Heart left ventricle (tissue), 13 donors: Measurements from ENCODE around the gene CCDC33.

Experiments used
- POLR2A ChIP-seq, 2 donors: fragments of 450-650 bp; IDR thresholded peaks; one replicate each; pipeline ENCODE4 v1.6.1; 2017; ENCODE audit warnings: antibody characterized with exemption in 2 of 2, mild to moderate bottlenecking in 2 of 2, moderate library complexity in 2 of 2
- TF ChIP-seq, protein P1 (sequence below), 12 donors: fragments of 200-600 bp; sonication (generic) in 4 of 12; IDR thresholded peaks; one replicate each; pipeline versions ENCODE4 v1.5.0 to v1.8.0; 2018 to 2022; ENCODE audit warnings: antibody characterized with exemption in 12 of 12, mild to moderate bottlenecking in 5 of 12
- donor health status: ischemic (EF 13 %, LVEDD 7.1; RV severe dilation, severe dysfunction).
- donor health status: DM: no; HTN: yes; CAD: no.
- donor health status: DM: no; HTN: no; CAD: no.
- donor health status: ischemic (EF 25% LVEDD 6.9; RV normal size, moderate dysfunction).
- donor health status: ischemic (EF 25% LVEDD 5.7; RV mildly dilated, moderate dysfunction).
- donor health status: ischemic (EF 35%, LVEDD 5.7; RV mildly dilated, moderate dysfunction).
- donor health status: nonischemic (EF 11% LVEDD 7.7; RV severe dilation, severe dysfunction).
- donor health status: DM: yes; HTN: yes; CAD: no.
- donor health status: PGD.
- donor health status: ischemic (EF 29% LVEDD 5.4; RV normal size, mild dysfunction).
- donor health status: nonischemic (EF 23%, LVEDD 6.1; RV moderate dilation, normal function).

GRCh38 chr15:74362482-74362881 lies 126.4 kb downstream of the CCDC33 start:
- TF ChIP-seq, protein P1, sequence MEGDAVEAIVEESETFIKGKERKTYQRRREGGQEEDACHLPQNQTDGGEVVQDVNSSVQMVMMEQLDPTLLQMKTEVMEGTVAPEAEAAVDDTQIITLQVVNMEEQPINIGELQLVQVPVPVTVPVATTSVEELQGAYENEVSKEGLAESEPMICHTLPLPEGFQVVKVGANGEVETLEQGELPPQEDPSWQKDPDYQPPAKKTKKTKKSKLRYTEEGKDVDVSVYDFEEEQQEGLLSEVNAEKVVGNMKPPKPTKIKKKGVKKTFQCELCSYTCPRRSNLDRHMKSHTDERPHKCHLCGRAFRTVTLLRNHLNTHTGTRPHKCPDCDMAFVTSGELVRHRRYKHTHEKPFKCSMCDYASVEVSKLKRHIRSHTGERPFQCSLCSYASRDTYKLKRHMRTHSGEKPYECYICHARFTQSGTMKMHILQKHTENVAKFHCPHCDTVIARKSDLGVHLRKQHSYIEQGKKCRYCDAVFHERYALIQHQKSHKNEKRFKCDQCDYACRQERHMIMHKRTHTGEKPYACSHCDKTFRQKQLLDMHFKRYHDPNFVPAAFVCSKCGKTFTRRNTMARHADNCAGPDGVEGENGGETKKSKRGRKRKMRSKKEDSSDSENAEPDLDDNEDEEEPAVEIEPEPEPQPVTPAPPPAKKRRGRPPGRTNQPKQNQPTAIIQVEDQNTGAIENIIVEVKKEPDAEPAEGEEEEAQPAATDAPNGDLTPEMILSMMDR (IDR thresholded peaks at IDR 0.05), result no peak
- no peak for TF ChIP-seq POLR2A (IDR thresholded peaks at IDR 0.05)
